Tibial nerve (tissue), 4 donors: ENCODE measurements around the gene FIBCD1. TPM values are rescaled to one million over a fixed set of nuclear protein-coding genes. Genes with fewer than 3 reads are reported as not detected.

Experiments
- DNase-seq, 2 donors: peaks; one replicate each; pipeline ENCODE4 v3.0.0-alpha.2; 2019; ENCODE audit warnings: low spot score in 2 of 2
- H3K27ac ChIP-seq, 4 donors: fragments of 200-600 bp; sonication (generic) in 3 of 4; one replicate each; pipeline ENCODE4 v1.5.1; 2017 to 2019; ENCODE audit warnings: mild to moderate bottlenecking in 1 of 4
- H3K27me3 ChIP-seq, 2 donors: fragments of 200-600 bp; sonication (generic) in 1 of 2; one replicate each; pipeline versions ENCODE4 v1.5.1 to v1.6.0; 2017 to 2019
- H3K36me3 ChIP-seq, 3 donors: fragments of 200-600 bp; sonication (generic); one replicate each; pipeline ENCODE4 v1.5.1; 2018 to 2019
- H3K4me1 ChIP-seq, 4 donors: fragments of 200-600 bp; sonication (generic) in 3 of 4; one replicate each; pipeline ENCODE4 v1.5.1; 2017 to 2019
- H3K4me3 ChIP-seq, 4 donors: fragments of 200-600 bp; sonication (generic) in 3 of 4; one replicate each; pipeline ENCODE4 v1.5.1; 2017 to 2019; ENCODE audit warnings: mild to moderate bottlenecking in 1 of 4, moderate library complexity in 1 of 4
- H3K9me3 ChIP-seq, 4 donors: fragments of 200-600 bp; sonication (generic) in 3 of 4; one replicate each; pipeline ENCODE4 v1.5.1; 2017 to 2019
- EP300 ChIP-seq, 2 donors: sonication (generic); formaldehyde crosslinking; IDR thresholded peaks; one replicate each; pipeline ENCODE4 v1.6.1; 2017; ENCODE audit warnings: antibody characterized with exemption in 2 of 2, mild to moderate bottlenecking in 1 of 2
- POLR2A ChIP-seq, 2 donors: fragments of 450-650 bp; IDR thresholded peaks; one replicate each; pipeline ENCODE4 v1.6.1; 2017; ENCODE audit warnings: antibody characterized with exemption in 2 of 2, mild to moderate bottlenecking in 2 of 2, moderate library complexity in 2 of 2
- WGBS, 2 donors: methylation state at CpG; one replicate each; pipeline ENCODE4 v1.1.5; 2018; 5-methylcytosine and 5-hydroxymethylcytosine counted together
- total RNA-seq, 4 donors: library from RNA; depleted of rRNA; stranded (reverse); fragments of >200 nt; gene quantifications; one replicate each; pipeline ENCODE4 v1.1.0, GENCODE V29; 2016
- TF ChIP-seq, protein P1 (sequence below), 5 experiments: fragments of 200-600 bp in 3 of 5; fragments of 450-650 bp in 2 of 5; sonication (generic) in 3 of 5; IDR thresholded peaks; one replicate each; pipeline ENCODE4 v1.5.1; 2016 to 2019; ENCODE audit warnings: antibody characterized with exemption in 5 of 5, mild to moderate bottlenecking in 3 of 5, moderate library complexity in 2 of 5

The FIBCD1 gene
- total RNA-seq, 4 donors from 2014 or later = not detected

DNA sequence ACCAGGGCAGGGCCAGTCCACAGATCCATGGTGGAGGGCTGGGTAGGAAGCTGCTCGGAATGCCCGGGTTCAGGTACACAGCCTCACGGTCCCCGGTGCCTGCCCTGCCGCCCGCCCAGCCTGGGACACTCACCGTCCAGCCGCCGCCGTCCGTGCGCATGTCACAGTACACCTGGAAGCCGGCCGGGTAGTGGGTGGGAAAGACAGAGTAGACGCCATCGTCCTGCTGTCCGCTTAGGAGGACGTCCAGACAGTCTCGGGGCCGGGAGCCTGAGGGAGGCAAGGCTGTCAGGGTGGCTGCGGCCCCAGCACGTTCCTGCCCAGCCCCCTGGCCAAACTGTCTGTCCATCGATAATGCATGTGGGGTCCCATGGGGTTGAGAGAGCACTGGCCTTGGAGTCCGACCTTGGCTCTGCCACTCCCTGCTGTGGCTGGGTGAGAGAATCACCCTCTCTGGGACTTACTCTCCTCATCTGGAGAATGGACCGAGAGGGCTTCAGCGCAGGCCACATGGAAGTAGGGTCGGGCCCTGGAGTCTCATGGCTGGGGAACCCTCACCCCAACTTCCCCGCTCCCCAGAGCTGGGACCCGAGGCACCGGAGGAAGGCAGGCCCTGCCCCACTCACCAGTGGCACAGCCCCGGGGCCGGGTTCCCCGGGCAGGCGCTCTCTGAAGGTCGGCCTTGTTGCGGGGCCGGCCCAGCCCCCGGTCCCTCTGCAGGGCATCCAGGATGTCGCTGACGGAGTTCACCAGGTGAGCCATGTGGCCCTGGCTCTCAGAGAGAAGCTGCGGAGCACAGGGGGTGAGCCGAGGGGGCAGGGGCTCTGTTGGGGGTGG is 15.2 kb downstream of the FIBCD1 start:
- H3K4me3 ChIP-seq = no peak overlapping the region
- no peaks in the 10 kb centered on the region for H3K4me1 ChIP-seq
- WGBS, 2 donors = 84 to 86% methylated on average over 28 to 32 of the region's 42 CpGs
- no peaks in the 10 kb centered on the region for H3K36me3 ChIP-seq
- peaks cover 0 to 70% of the 10 kb centered on the region in 2 donors for H3K27me3 ChIP-seq
- no peak overlapping the region for H3K27ac ChIP-seq
- no peak for DNase-seq
- no peak for TF ChIP-seq POLR2A (IDR thresholded peaks at IDR 0.05)
- TF ChIP-seq, protein P1, sequence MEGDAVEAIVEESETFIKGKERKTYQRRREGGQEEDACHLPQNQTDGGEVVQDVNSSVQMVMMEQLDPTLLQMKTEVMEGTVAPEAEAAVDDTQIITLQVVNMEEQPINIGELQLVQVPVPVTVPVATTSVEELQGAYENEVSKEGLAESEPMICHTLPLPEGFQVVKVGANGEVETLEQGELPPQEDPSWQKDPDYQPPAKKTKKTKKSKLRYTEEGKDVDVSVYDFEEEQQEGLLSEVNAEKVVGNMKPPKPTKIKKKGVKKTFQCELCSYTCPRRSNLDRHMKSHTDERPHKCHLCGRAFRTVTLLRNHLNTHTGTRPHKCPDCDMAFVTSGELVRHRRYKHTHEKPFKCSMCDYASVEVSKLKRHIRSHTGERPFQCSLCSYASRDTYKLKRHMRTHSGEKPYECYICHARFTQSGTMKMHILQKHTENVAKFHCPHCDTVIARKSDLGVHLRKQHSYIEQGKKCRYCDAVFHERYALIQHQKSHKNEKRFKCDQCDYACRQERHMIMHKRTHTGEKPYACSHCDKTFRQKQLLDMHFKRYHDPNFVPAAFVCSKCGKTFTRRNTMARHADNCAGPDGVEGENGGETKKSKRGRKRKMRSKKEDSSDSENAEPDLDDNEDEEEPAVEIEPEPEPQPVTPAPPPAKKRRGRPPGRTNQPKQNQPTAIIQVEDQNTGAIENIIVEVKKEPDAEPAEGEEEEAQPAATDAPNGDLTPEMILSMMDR (IDR thresholded peaks at IDR 0.05) = no peak
- no peak for TF ChIP-seq EP300 (IDR thresholded peaks at IDR 0.05)
- H3K9me3 ChIP-seq = no peaks in the 10 kb centered on the region

DNA sequence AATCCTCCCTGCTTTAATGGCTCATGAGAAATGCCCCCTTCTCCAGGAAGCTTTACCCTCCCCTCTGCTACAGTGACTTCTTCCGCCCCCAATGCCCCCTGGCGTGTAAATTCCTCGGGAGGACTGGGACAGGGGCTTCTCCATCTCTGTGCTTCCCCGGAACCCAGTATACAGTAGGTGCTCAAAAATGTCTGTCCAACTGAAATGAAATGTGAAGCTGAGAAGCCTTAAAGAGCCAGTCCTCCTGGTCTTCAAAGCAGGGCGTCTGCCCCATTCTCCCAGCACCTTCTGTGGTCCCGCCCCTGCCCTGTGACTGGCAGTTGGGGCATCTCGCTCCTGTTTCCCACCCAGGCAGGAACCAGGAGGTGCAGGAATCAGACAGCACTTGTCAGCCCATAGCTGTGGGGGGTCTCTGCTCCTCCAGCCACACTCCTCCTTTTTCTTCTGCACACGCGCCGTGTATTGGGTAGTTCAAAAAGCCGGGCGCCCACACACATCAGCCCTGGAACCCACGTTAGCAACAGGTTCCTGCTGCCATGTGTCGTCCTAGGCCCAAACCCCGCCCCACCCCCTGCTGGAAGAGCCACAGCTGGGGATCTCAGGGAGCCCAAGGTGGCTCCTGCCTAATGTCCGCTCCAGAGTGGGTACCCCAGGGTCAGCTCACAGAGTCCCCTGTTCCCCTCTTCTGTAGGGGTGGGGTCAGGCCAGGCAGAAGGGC is 16.0 kb downstream of the FIBCD1 start:
- H3K27ac ChIP-seq = no peak overlapping the region
- H3K27me3 ChIP-seq = peaks cover 0 to 77% of the 10 kb centered on the region in 2 donors
- TF ChIP-seq POLR2A (IDR thresholded peaks at IDR 0.05) = no peak
- TF ChIP-seq EP300 (IDR thresholded peaks at IDR 0.05) = no peak
- TF ChIP-seq, protein P1 (IDR thresholded peaks at IDR 0.05) = no peak
- no peaks in the 10 kb centered on the region for H3K36me3 ChIP-seq
- no peaks in the 10 kb centered on the region for H3K9me3 ChIP-seq
- WGBS, 2 donors = 70 to 72% methylated on average over 15 to 16 of the region's 16 CpGs
- H3K4me3 ChIP-seq = no peak overlapping the region
- DNase-seq = no peak
- no peaks in the 10 kb centered on the region for H3K4me1 ChIP-seq

DNA sequence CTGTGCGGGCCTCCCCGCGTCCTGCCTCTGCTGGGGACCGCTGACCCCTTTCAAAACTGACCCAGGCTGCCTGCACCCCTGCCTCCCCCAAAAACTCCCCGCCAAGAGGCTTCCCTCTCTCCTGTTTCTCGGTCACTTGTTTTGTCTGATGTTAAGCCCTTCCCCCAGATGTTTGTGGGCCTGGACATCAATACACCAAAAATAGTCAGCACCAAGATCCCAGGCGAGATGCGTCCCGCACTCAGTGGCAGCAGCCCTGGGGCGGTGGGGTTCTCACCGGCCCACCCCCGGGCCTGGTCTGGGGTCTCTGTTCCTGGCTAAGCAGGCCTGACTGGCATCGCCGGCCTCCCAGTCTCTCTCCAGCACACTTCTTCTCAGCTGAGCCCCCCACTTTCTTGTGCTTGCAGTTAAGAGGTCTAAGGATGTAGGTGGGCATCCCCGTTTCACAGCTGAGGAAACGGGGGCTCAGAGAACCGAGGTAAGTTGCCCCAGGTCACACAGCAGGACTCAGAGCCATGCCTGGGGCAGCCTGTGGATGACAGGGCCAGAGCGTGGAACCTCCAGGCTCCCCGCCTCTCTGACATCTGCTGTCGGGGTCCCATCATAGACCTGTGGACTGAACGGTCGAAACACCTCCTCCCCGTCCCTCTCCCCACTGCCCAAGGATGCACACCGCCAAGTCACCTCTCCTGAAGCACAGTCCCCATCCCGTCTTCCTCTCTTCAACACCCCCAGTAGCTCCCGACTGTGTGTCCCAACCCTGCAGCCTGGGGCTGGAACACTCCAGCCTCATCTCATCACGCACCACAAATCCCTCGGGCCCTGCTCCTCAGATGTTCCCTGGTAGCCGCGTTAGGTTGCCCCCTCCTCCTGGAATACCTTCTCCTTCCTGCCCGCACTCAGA is 16.8 kb downstream of the FIBCD1 start:
- TF ChIP-seq, protein P1 (IDR thresholded peaks at IDR 0.05) = no peak
- TF ChIP-seq EP300 (IDR thresholded peaks at IDR 0.05) (no peak), POLR2A (IDR thresholded peaks at IDR 0.05) (no peak)
- H3K27ac ChIP-seq = no peak overlapping the region

GRCh38 chr9:130921300-130921988 is 17.6 kb downstream of the FIBCD1 start:
- Histone ChIP-seq H3K27me3 (peaks cover 0 to 93% of the 10 kb centered on the region in 2 donors), H3K4me1 (no peaks in the 10 kb centered on the region), H3K27ac (no peak overlapping the region), H3K4me3 (no peak overlapping the region), H3K9me3 (no peaks in the 10 kb centered on the region), H3K36me3 (no peaks in the 10 kb centered on the region)
- no peak for DNase-seq
- TF ChIP-seq, protein P1 (IDR thresholded peaks at IDR 0.05) = no peak
- TF ChIP-seq EP300 (IDR thresholded peaks at IDR 0.05) (no peak), POLR2A (IDR thresholded peaks at IDR 0.05) (no peak)
- 42% methylated on average over 28 to 29 of the region's 29 CpGs for WGBS, 2 donors

More for the DNA sequence above, 16.8 kb downstream of the FIBCD1 start:
- 69 to 77% methylated on average over 31 of the region's 31 CpGs for WGBS, 2 donors
- Histone ChIP-seq H3K27me3 (peaks cover 0 to 85% of the 10 kb centered on the region in 2 donors), H3K4me1 (no peaks in the 10 kb centered on the region), H3K4me3 (no peak overlapping the region), H3K36me3 (no peaks in the 10 kb centered on the region), H3K9me3 (no peaks in the 10 kb centered on the region)
- no peak for DNase-seq
